Heart left ventricle (tissue), 13 donors: ENCODE data around the gene L2HGDH.
A peak's percentile ranks its signal among the peaks of the same experiment; 100 is the strongest.

ENCODE experiments used
- POLR2A ChIP-seq, 2 donors: fragments of 450-650 bp; IDR thresholded peaks; one replicate each; pipeline ENCODE4 v1.6.1; 2017; ENCODE audit warnings: antibody characterized with exemption in 2 of 2, mild to moderate bottlenecking in 2 of 2, moderate library complexity in 2 of 2
- TF ChIP-seq, protein P1 (sequence below), 12 donors: fragments of 200-600 bp; sonication (generic) in 4 of 12; IDR thresholded peaks; one replicate each; pipeline versions ENCODE4 v1.5.0 to v1.8.0; 2018 to 2022; ENCODE audit warnings: antibody characterized with exemption in 12 of 12, mild to moderate bottlenecking in 5 of 12
- donor health status: ischemic (EF 13 %, LVEDD 7.1; RV severe dilation, severe dysfunction).
- donor health status: DM: no; HTN: yes; CAD: no.
- donor health status: DM: no; HTN: no; CAD: no.
- donor health status: ischemic (EF 25% LVEDD 6.9; RV normal size, moderate dysfunction).
- donor health status: ischemic (EF 25% LVEDD 5.7; RV mildly dilated, moderate dysfunction).
- donor health status: ischemic (EF 35%, LVEDD 5.7; RV mildly dilated, moderate dysfunction).
- donor health status: nonischemic (EF 11% LVEDD 7.7; RV severe dilation, severe dysfunction).
- donor health status: DM: yes; HTN: yes; CAD: no.
- donor health status: PGD.
- donor health status: ischemic (EF 29% LVEDD 5.4; RV normal size, mild dysfunction).
- donor health status: nonischemic (EF 23%, LVEDD 6.1; RV moderate dilation, normal function).

DNA sequence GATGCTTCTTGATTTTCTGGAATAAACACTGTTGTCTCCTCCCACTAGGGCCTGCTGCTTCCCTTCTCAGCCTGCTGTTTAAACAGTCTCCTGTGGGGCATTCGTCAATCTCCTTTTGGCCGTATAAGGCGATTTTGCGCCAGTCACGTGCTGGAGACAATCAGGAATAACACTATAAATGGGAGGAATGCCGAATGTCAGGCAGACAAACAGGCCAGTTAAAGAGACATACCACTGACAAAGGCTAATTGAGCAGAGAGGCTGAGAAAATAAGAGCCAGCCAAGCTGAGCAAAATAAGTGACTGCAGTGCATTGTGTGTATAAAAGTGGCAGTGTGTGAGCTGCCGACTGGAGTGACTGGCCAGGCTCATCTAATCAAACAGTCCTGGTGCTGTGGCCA is 23.4 kb upstream of the L2HGDH start:
- no peak for TF ChIP-seq POLR2A (IDR thresholded peaks at IDR 0.05)
- TF ChIP-seq, protein P1, sequence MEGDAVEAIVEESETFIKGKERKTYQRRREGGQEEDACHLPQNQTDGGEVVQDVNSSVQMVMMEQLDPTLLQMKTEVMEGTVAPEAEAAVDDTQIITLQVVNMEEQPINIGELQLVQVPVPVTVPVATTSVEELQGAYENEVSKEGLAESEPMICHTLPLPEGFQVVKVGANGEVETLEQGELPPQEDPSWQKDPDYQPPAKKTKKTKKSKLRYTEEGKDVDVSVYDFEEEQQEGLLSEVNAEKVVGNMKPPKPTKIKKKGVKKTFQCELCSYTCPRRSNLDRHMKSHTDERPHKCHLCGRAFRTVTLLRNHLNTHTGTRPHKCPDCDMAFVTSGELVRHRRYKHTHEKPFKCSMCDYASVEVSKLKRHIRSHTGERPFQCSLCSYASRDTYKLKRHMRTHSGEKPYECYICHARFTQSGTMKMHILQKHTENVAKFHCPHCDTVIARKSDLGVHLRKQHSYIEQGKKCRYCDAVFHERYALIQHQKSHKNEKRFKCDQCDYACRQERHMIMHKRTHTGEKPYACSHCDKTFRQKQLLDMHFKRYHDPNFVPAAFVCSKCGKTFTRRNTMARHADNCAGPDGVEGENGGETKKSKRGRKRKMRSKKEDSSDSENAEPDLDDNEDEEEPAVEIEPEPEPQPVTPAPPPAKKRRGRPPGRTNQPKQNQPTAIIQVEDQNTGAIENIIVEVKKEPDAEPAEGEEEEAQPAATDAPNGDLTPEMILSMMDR (IDR thresholded peaks at IDR 0.05) = peak in 3 of 12 donors; percentile 5 to 17 (median 7)
